ENCODE measurements around the gene INAFM2. TPM values are rescaled to one million over a fixed set of nuclear protein-coding genes. Genes with fewer than 3 reads are reported as not detected.

The INAFM2 gene
- total and polyA plus RNA-seq, 2 donors (not counting 1 experiment from before 2014, with no cell fraction given): 8.9 to 11.0 TPM

DNA sequence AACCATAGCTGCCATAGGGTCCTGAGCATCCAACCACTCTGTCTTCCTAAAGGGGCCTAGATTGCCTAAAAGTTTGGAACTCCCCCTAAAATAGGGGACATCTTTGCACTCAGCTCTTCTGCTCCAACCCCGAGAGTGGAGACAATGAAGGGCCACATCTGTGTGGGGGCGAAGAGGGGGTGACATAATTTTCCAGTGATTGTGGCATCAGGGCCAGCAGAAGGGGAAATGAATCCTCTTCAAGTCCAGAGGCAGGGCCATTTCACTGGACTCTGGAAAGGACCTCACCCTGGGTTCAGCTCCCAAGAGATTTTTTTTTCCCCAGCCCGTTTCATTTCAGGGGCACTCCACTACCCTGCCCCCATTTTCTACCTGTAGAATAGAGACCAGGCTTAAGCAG, 36.0 kb upstream of the INAFM2 start:
- Histone ChIP-seq H3K27ac (ENCODE audit: insufficient read depth, low read length) (no peak overlapping the region), H4K20me1 (ENCODE audit: control insufficient read depth, extremely low read depth, insufficient read depth, low read length) (no peaks in the 10 kb centered on the region), H3K4me2 (ENCODE audit: extremely low read depth, insufficient read depth, low read length) (no peak overlapping the region), H3K79me2 (ENCODE audit: control insufficient read depth, insufficient read depth, low read length) (no peaks in the 10 kb centered on the region), H3K4me1 (ENCODE audit: control insufficient read depth, extremely low read depth, insufficient read depth, low read length) (no peaks in the 10 kb centered on the region), H3K9ac (ENCODE audit: insufficient read depth, low read length) (no peak overlapping the region), H3K9me3 (ENCODE audit: control insufficient read depth, insufficient read depth, low read depth, low read length) (no peaks in the 10 kb centered on the region), H3K4me3 (replicated peaks in 1 of 4; ENCODE audit: control extremely low read depth in 1 of 4, insufficient read depth in 1 of 4, low read depth in 3 of 4, low read length in 4 of 4) (no peak overlapping the region), H3K27me3 (ENCODE audit: control insufficient read depth, insufficient read depth, low read length) (peaks cover 31% of the 10 kb centered on the region), H2AFZ (ENCODE audit: low read length) (no peak overlapping the region), H3K36me3 (ENCODE audit: control insufficient read depth, insufficient read depth, low read length) (no peaks in the 10 kb centered on the region)
- TF ChIP-seq, protein P1, sequence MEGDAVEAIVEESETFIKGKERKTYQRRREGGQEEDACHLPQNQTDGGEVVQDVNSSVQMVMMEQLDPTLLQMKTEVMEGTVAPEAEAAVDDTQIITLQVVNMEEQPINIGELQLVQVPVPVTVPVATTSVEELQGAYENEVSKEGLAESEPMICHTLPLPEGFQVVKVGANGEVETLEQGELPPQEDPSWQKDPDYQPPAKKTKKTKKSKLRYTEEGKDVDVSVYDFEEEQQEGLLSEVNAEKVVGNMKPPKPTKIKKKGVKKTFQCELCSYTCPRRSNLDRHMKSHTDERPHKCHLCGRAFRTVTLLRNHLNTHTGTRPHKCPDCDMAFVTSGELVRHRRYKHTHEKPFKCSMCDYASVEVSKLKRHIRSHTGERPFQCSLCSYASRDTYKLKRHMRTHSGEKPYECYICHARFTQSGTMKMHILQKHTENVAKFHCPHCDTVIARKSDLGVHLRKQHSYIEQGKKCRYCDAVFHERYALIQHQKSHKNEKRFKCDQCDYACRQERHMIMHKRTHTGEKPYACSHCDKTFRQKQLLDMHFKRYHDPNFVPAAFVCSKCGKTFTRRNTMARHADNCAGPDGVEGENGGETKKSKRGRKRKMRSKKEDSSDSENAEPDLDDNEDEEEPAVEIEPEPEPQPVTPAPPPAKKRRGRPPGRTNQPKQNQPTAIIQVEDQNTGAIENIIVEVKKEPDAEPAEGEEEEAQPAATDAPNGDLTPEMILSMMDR (conservative IDR thresholded peaks at IDR 0.05 in 1 of 2, IDR thresholded peaks at IDR 0.05 in 1 of 2; ENCODE audit: low read depth in 1 of 2, low read length in 2 of 2): no peak
- no peak for TF ChIP-seq EZH2 (IDR thresholded peaks at IDR 0.05; ENCODE audit: low read length, missing control alignments)
- DNase-seq (ENCODE audit: low read depth in 2 of 2): no peak

DNA sequence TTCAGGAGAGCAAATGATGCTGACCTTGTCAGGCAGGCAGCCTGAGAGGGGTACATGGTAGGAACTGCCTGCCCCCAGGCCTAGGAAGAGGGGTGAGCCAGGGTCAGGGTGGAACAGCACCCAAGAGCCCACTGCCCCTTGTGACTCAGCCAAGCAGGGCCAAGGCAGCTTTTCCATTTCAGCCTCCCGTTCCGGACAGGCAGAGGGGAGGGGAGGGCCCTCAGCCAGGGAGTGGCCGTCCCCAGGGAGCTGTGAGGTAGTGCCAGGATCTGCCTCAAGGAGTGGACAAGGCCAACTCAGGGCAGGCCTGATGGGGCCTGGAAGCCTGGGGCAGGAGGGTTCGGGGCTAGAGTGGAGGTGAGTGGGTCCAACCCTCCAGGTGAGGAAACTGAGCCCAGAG, 35.5 kb upstream of the INAFM2 start:
- Histone ChIP-seq H3K4me2 (ENCODE audit: extremely low read depth, insufficient read depth, low read length) (no peak overlapping the region), H3K36me3 (ENCODE audit: control insufficient read depth, insufficient read depth, low read length) (no peaks in the 10 kb centered on the region), H3K27ac (ENCODE audit: insufficient read depth, low read length) (no peak overlapping the region), H3K4me3 (replicated peaks in 1 of 4; ENCODE audit: control extremely low read depth in 1 of 4, insufficient read depth in 1 of 4, low read depth in 3 of 4, low read length in 4 of 4) (no peak overlapping the region), H3K27me3 (ENCODE audit: control insufficient read depth, insufficient read depth, low read length) (peaks cover 31% of the 10 kb centered on the region), H3K9ac (ENCODE audit: insufficient read depth, low read length) (no peak overlapping the region), H3K79me2 (ENCODE audit: control insufficient read depth, insufficient read depth, low read length) (no peaks in the 10 kb centered on the region), H2AFZ (ENCODE audit: low read length) (no peak overlapping the region), H3K4me1 (ENCODE audit: control insufficient read depth, extremely low read depth, insufficient read depth, low read length) (no peaks in the 10 kb centered on the region), H4K20me1 (ENCODE audit: control insufficient read depth, extremely low read depth, insufficient read depth, low read length) (no peaks in the 10 kb centered on the region), H3K9me3 (ENCODE audit: control insufficient read depth, insufficient read depth, low read depth, low read length) (no peaks in the 10 kb centered on the region)
- DNase-seq (ENCODE audit: low read depth in 2 of 2): no peak
- TF ChIP-seq, protein P1 (conservative IDR thresholded peaks at IDR 0.05 in 1 of 2, IDR thresholded peaks at IDR 0.05 in 1 of 2; ENCODE audit: low read depth in 1 of 2, low read length in 2 of 2): no peak
- no peak for TF ChIP-seq EZH2 (IDR thresholded peaks at IDR 0.05; ENCODE audit: low read length, missing control alignments)

DNA sequence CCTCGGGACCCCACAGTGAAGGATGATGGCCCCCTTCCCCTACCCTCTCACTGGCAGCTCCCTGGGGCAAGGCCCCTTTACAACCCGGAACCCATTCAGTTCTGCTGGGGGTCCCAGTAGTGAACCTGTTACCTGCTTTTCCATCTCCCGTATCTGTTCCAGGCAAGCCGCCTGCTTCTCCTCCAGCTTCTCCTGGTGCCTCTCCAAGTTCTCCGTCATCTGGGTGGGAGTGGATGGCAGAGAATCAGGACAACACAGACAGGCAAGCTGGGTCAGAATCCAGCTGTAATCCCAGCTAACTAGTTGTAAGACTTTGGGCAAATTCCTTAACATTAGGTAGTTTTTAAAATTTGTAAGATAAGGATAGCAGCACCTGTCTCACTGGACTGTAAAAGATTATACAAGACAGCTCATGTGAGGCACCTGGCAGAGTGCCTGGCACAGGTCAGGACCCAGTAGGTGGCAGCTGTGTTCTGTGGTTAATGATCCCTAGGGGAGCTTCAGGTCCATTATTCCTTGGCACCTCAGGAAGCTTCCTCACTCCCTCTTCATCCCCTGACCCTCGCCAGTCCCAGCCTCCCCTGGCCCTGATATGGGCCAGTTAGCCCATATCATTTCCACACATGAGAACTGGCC, 34.2 kb upstream of the INAFM2 start:
- no peak overlapping the region for H2AFZ ChIP-seq (ENCODE audit: low read length)
- DNase-seq (ENCODE audit: low read depth in 2 of 2): no peak
- no peaks in the 10 kb centered on the region for H3K36me3 ChIP-seq (ENCODE audit: control insufficient read depth, insufficient read depth, low read length)
- peaks cover 23% of the 10 kb centered on the region for H3K27me3 ChIP-seq (ENCODE audit: control insufficient read depth, insufficient read depth, low read length)
- H4K20me1 ChIP-seq (ENCODE audit: control insufficient read depth, extremely low read depth, insufficient read depth, low read length): no peaks in the 10 kb centered on the region
- no peak overlapping the region for H3K9ac ChIP-seq (ENCODE audit: insufficient read depth, low read length)
- H3K27ac ChIP-seq (ENCODE audit: insufficient read depth, low read length): no peak overlapping the region
- H3K79me2 ChIP-seq (ENCODE audit: control insufficient read depth, insufficient read depth, low read length): no peaks in the 10 kb centered on the region
- no peak overlapping the region for H3K4me2 ChIP-seq (ENCODE audit: extremely low read depth, insufficient read depth, low read length)
- no peaks in the 10 kb centered on the region for H3K4me1 ChIP-seq (ENCODE audit: control insufficient read depth, extremely low read depth, insufficient read depth, low read length)
- H3K9me3 ChIP-seq (ENCODE audit: control insufficient read depth, insufficient read depth, low read depth, low read length): no peaks in the 10 kb centered on the region
- TF ChIP-seq, protein P1 (conservative IDR thresholded peaks at IDR 0.05 in 1 of 2, IDR thresholded peaks at IDR 0.05 in 1 of 2; ENCODE audit: low read depth in 1 of 2, low read length in 2 of 2): no peak
- TF ChIP-seq EZH2 (IDR thresholded peaks at IDR 0.05; ENCODE audit: low read length, missing control alignments): no peak
- no peak overlapping the region for H3K4me3 ChIP-seq (replicated peaks in 1 of 4; ENCODE audit: control extremely low read depth in 1 of 4, insufficient read depth in 1 of 4, low read depth in 3 of 4, low read length in 4 of 4)
